ENCODE measurements around the gene LCN1.
"Not testable (repeated sequence)": the region's sequence is repeated elsewhere in the genome, so short reads cannot be mapped to it uniquely, and the experiment has no call there.

The LCN1 gene

GRCh38 chr9:135523521-135524129 is 2.4 kb downstream of the LCN1 start:
- DNase-seq (ENCODE audit: low read depth): no peak

- no peak for DNase-seq (ENCODE audit: low read depth)
Measured at GRCh38 chr9:135524130-135524861, 3.1 kb downstream of the LCN1 start.

GRCh38 chr9:135525241-135526088 is 4.2 kb downstream of the LCN1 start:
- no peak for DNase-seq (ENCODE audit: low read depth)

- DNase-seq (ENCODE audit: low read depth): no peak
Measured at GRCh38 chr9:135526089-135526729, 5.0 kb downstream of the LCN1 start.

DNA sequence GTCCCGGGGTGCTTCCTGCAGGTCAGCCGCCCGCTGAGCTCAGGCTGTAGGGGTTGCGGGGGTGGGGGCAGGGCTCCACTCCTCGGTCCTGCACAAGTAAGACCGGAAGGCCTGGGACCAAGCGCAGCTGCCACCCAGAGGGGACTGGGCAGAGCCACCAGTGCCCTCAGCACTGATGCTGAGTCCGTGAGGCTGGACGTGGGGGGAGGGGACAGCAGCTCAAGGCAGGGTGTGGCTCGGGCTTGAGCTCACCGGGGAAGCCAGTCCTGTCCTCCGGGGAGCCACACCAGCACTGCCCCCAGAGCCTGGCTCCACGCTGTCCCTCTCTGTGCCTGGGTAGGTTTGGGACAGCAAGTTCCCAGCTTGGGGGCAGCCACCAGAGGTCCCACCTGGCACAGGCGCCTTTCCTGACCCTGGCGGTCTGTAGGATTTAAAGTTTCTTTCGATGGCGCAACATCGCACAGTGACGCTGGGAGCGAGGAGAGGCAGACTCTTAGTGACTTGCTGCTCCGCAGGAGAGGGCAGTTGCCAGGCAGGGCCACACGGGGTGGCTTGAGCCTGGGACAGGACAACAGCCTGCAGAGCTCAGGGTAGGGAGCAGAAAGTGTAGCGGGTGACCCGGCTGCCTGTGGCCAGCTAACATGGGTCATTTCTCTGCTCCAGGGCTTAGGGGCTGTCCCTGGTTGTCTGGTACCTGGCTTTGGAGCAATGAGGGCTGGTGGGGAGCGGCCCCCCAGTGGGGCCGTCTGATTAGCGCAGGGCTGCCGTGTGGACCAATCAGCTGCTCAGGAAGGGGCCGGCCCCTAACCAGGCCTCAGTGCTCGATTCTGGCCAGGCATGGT is 5.7 kb downstream of the LCN1 start:
- DNase-seq (ENCODE audit: low read depth): no peak

GRCh38 chr9:135528842-135529435 is 7.7 kb downstream of the LCN1 start:
- DNase-seq (ENCODE audit: low read depth): not testable (repeated sequence)

GRCh38 chr9:135530146-135530545 is 8.9 kb downstream of the LCN1 start:
- no peak for DNase-seq (ENCODE audit: low read depth)

DNA sequence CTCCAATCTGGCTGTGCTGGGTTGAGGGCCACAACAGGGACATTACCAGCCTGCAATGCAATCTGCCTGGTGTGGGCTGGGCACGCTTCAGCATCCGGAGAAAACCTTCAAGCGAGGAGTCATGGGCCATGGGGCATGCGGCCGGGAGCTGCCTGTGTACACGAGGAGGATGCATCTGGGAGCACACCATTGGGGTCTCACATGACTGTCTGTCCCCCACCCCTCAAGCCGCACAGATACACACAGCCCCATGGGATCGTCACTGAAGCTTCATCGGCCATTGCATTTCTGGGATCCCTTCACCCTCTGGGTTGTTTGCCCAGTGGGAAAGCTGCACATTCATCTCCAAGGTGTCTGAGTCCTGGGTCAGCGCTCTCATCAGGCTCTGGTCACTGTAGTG is 9.9 kb downstream of the LCN1 start:
- no peak for DNase-seq (ENCODE audit: low read depth)

- no peak for DNase-seq (ENCODE audit: low read depth)
Measured at GRCh38 chr9:135533113-135533512, 11.9 kb downstream of the LCN1 start.

DNA sequence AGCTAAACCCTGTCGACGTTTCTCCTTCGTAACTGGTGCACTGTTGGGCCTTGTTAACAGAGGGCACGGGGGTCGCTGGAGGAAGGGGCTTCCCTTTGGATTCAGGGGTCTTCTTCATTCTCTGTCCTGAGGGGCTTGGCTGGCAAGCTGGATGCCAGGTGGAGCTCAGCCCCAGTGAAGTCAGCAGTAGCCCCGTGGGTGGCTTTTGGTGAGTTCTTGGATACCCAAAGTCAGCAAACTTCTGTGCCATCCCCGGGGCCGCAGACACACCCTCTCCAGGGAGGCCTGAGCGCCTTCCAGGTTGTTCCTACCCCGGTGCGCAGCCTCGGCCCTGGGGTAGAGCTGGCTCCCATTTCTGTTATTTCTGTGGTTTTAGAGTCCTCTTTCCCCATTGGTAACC is 12.4 kb downstream of the LCN1 start:
- DNase-seq (ENCODE audit: low read depth): no peak

GRCh38 chr9:135534192-135534711 is 13.0 kb downstream of the LCN1 start:
- not testable (repeated sequence) for DNase-seq (ENCODE audit: low read depth)

- DNase-seq (ENCODE audit: low read depth): not testable (repeated sequence)
Measured at GRCh38 chr9:135534826-135535225, 13.6 kb downstream of the LCN1 start.

GRCh38 chr9:135535631-135536030 is 14.4 kb downstream of the LCN1 start:
- DNase-seq (ENCODE audit: low read depth): not testable (repeated sequence)

DNA sequence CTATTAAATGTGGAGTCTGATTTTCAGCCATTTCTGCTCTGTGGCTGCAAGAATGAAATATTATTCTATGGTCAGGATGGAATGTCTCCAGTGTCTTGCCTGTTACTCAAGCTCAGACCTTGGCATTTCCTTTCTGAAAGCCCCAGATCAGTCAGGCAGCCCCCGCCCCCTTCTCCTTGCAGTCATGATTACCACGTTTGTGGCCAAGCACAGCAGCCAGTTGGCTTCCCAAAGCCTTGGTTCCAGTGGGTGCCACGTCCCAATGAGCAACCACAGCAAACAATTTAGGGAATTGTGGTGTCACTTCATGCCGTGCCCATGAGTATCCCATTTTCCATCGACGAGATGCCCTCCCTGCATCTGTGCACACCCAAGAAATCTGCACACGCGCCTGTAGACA is 15.0 kb downstream of the LCN1 start:
- peak; percentile 35 for DNase-seq (ENCODE audit: low read depth)

- not testable (repeated sequence) for DNase-seq (ENCODE audit: low read depth)
Measured at GRCh38 chr9:135543262-135543894, 22.1 kb downstream of the LCN1 start.

DNA sequence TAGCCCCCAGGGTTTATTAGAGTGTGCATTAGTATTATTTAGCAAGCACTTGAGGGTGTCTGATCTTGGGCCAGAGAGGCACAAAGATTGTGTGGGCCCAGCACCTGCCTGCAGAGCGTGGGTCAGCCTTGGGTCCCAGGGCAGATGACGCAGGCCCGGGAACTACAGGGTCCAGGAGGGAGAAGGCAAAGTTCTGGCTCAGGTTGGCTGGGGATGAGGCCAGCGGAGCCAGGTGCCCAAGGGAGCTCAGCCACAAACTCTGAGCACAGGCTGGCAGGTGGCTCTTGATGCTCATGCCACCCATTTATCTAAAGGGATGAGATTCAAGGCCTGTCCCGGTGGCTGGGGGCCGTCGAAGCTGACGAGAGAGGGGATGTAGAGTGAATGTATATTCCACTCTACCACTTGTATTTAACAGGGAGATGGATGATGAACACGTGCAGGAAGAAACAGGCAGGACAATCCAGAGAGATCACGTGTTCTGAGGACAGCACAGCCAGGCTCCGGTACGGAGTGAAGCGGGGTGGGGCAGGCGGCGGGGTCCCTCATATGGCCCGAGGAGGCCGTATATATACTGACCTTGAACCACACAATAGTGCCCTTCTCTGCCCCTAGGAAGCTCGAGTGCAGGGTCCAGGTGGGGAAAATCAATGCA is 23.9 kb downstream of the LCN1 start:
- no peak for DNase-seq (ENCODE audit: low read depth)

DNA sequence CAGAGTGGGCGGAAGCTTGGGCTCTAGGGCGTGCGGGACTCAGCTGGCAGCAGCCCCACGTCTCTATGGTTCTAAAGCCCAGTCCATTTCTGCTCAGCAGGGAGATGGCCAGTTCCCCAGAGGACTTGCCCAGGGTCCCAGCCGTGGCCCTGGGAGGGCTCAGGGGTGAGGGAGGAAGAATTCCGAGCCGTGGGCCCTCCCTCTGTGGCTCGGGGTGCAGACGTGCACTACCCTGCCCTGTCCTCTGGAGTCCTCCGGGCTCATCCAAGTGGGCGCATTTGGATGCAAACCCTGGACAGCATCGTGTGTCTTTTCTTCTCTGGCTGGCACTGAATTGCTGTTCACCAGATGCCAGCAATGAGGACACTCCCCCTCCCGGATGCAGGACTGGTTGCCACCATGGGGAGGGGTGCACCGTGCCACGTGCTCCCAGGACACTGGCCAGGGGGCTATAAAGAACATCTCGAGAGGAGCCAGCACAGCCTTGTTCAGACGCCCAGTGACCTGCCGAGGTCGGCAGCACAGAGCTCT is 24.5 kb downstream of the LCN1 start, which contains the start of gene OBP2A:
Gene OBP2A (plus strand): TSS at position 481 of the 531 bp plus-strand sequence. CDS start 55 bp downstream, outside the sequence.
- not testable (repeated sequence) for DNase-seq (ENCODE audit: low read depth)

GRCh38 chr9:135546792-135547617 is 25.8 kb downstream of the LCN1 start:
- DNase-seq (ENCODE audit: low read depth): not testable (repeated sequence)

Data from fibroblast of gingiva (primary cell).